ENCODE results near the gene DUOXA1. TPM values are rescaled to one million over a fixed set of nuclear protein-coding genes. Genes with fewer than 3 reads are reported as not detected.

DUOXA1 gene
- total RNA-seq, 1 donor from 2014 or later = 0.33 TPM

GRCh38 chr15:45091161-45091560, 38.5 kb downstream of the DUOXA1 start:
- DNase-seq (no peak), ATAC-seq (ENCODE audit: low read depth) (no peak)
- ChIA-PET CTCF (no interaction called here), POLR2A (no interaction called here)
- no peak overlapping the region for H3K4me3 Mint-ChIP-seq
- H3K9me3 Mint-ChIP-seq = no peaks in the 10 kb centered on the region
- intact Hi-C loops (cut with micrococcal nuclease) = no loop called here
- TF ChIP-seq CTCF (IDR thresholded peaks at IDR 0.05) = no peak
- no peak overlapping the region for H3K27ac Mint-ChIP-seq
- H3K4me1 Mint-ChIP-seq = no peaks in the 10 kb centered on the region
- peaks cover 20% of the 10 kb centered on the region for H3K27me3 Mint-ChIP-seq
- H3K36me3 Mint-ChIP-seq (ENCODE audit: low read depth) = no peaks in the 10 kb centered on the region

DNA sequence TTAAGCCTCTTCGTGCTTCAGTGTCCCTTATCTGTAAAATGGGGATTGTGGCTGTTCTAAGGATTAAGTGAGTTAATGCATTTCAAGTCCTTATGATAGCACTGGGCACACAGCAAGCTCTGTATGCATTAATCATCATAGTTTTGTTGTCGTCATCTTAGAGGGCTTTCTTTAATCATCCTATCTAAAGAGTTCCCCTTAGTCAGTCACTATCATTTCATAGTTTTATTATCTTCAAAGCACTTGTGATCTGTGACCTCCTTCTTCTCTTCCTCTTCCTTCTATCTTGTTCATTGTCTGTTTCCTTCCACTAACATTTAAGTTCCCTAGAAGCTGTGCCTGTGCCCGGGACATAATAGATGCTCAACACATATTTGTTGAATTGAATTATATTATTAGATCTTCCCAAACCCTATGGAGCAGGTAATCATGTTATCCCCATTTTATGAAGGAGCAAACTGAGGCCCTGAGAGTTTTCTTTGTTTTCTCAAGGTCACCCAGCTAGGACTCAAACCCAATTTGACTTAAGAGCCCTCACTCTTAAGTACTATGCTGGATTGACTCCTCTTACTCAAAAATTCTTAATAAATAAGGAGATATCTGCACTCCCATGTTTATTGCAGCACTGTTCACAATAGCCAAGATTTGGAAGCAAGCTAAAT, 39.8 kb downstream of the DUOXA1 start:
- Mint-ChIP-seq H3K27me3 (peaks cover 26% of the 10 kb centered on the region), H3K36me3 (ENCODE audit: low read depth) (no peaks in the 10 kb centered on the region), H3K9me3 (no peaks in the 10 kb centered on the region), H3K4me3 (no peak overlapping the region), H3K27ac (no peak overlapping the region), H3K4me1 (no peaks in the 10 kb centered on the region)
- POLR2A ChIA-PET = interaction anchor here (0.6 kb wide), 1 partner anchor 238 kb away, joined by 11 read pairs; no protein-coding TSS in a partner anchor
- CTCF ChIA-PET = no interaction called here
- no peak for DNase-seq
- TF ChIP-seq CTCF (IDR thresholded peaks at IDR 0.05) = no peak
- ATAC-seq (ENCODE audit: low read depth) = no peak
- intact Hi-C loops (cut with micrococcal nuclease) = no loop called here

DNA sequence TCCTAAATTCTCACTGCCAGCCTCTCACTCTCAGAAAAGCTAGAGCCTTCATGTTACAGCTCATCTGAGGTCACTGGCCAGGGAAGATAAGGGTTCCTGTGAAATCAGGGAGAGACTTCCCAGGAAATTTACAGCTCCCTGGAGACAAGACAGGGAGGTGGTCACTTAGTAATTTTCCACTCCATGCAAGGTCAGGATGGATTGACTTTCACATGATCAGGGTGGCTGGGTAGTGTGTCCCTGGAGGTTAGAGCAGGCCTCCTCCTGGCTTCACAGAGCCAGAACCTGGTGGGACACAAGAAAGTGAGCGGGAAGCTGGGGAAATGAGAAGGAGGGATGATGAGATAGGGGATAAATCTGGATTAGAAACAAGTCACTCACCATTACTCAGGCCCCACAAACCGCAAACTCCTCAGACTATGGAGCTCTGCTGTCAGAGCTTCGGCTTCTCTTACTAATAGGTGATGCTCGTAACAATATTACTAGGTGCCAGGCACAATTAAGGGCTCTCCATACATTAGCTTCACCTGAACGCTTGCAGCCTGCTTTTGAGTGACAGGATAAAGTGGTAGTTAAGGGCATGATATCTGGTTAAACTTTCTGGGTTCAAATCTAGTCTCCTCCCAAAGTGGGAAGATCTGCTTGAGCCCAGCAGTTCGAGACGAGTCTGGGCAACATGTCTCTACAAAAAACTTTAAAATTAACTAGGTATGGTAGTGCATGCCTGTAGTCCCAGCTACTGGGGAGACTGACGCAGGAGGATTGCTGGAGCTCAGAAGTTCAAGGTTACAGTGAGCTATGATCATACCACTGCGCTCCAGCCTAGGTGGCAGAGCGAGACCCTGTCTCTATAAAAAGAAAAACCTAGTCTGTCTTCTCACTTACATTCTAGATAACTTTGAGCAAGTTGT, 40.6 kb downstream of the DUOXA1 start:
- Mint-ChIP-seq H3K36me3 (ENCODE audit: low read depth) (no peaks in the 10 kb centered on the region), H3K27me3 (peaks cover 30% of the 10 kb centered on the region), H3K4me3 (no peak overlapping the region), H3K27ac (no peak overlapping the region), H3K9me3 (no peaks in the 10 kb centered on the region), H3K4me1 (no peaks in the 10 kb centered on the region)
- DNase-seq (no peak), ATAC-seq (ENCODE audit: low read depth) (no peak)
- ChIA-PET CTCF (no interaction called here), POLR2A (interaction anchor here (0.6 kb wide), 1 partner anchor 239 kb away, joined by 11 read pairs; no protein-coding TSS in a partner anchor)
- TF ChIP-seq CTCF (IDR thresholded peaks at IDR 0.05) = no peak
- intact Hi-C loops (cut with micrococcal nuclease) = no loop called here

DNA sequence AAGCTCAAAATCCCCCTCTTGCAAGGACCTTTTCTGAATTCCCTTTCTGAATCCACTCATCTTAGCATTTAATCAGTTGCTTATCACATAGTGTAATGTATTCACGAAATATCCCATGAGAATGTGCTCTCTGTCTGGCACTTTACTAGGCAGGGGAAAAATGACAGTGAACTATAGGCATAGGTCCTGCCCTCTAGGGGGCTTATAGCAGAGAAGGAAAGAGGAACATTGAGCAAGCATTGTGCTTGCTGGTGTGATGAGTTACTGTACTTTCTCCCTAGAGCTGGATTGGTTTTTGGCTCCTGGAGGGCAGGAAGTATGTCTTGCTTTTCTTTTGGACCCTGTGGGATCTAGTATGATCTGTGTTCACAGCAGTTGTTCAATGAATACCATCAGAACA, 42.2 kb downstream of the DUOXA1 start:
- Mint-ChIP-seq H3K27me3 (peaks cover 32% of the 10 kb centered on the region), H3K4me3 (no peak overlapping the region), H3K36me3 (ENCODE audit: low read depth) (no peaks in the 10 kb centered on the region), H3K27ac (no peak overlapping the region), H3K9me3 (no peaks in the 10 kb centered on the region), H3K4me1 (no peaks in the 10 kb centered on the region)
- ChIA-PET POLR2A (no interaction called here), CTCF (no interaction called here)
- TF ChIP-seq CTCF (IDR thresholded peaks at IDR 0.05) = no peak
- intact Hi-C loops (cut with micrococcal nuclease) = no loop called here
- no peak for ATAC-seq (ENCODE audit: low read depth)
- no peak for DNase-seq

- TF ChIP-seq CTCF (IDR thresholded peaks at IDR 0.05) = no peak
- no peak for ATAC-seq (ENCODE audit: low read depth)
- CTCF ChIA-PET = no interaction called here
- H3K36me3 Mint-ChIP-seq (ENCODE audit: low read depth) = no peaks in the 10 kb centered on the region
- intact Hi-C loops (cut with micrococcal nuclease) = no loop called here
- no peak overlapping the region for H3K4me3 Mint-ChIP-seq
- POLR2A ChIA-PET = no interaction called here
- peaks cover 22% of the 10 kb centered on the region for H3K27me3 Mint-ChIP-seq
- no peak for DNase-seq
- H3K9me3 Mint-ChIP-seq = no peaks in the 10 kb centered on the region
- H3K27ac Mint-ChIP-seq = no peak overlapping the region
- H3K4me1 Mint-ChIP-seq = no peaks in the 10 kb centered on the region
Measured at GRCh38 chr15:45084163-45084562, 45.5 kb downstream of the DUOXA1 start.

Data from activated B cell treated with CpG ODN at 0.5 μM for 24 hours (primary cell).